Astrocyte (in vitro differentiated cells and primary cell): Measurements from ENCODE around the gene GPM6B. TPM values are rescaled to one million over a fixed set of nuclear protein-coding genes. Genes with fewer than 3 reads are reported as not detected.
A peak's percentile ranks its signal among the peaks of the same experiment; 100 is the strongest.

ENCODE experiments used
- DNase-seq: peaks from one replicate; pipeline ENCODE4 v3.0.0-alpha.2; 2010; ENCODE audit warnings: low read depth
- FAIRE-seq: peaks from 2 replicates; lab custom pipeline; 2011; peaks lifted over from hg19 to GRCh38; lab: Jason Lieb, UNC
- H2AFZ ChIP-seq: 2 replicates; pipeline ENCODE4 v1.6.0; 2012; ENCODE audit warnings: low read depth, low read length, inconsistent platforms
- H3K27ac ChIP-seq: 2 replicates; pipeline ENCODE4 v1.5.1; 2011; ENCODE audit warnings: low read depth, low read length, inconsistent platforms
- H3K27me3 ChIP-seq: 2 replicates; pipeline ENCODE4 v1.6.0; 2011; ENCODE audit warnings: low read length, inconsistent platforms; ENCODE audit not compliant: insufficient read depth
- H3K36me3 ChIP-seq: 2 replicates; pipeline ENCODE4 v1.5.1; 2011; ENCODE audit warnings: low read length, inconsistent platforms; ENCODE audit not compliant: insufficient read depth
- H3K4me1 ChIP-seq: 2 replicates; pipeline ENCODE4 v1.5.1; 2011; ENCODE audit warnings: low read length, inconsistent platforms; ENCODE audit not compliant: insufficient read depth
- H3K4me2 ChIP-seq: 2 replicates; pipeline ENCODE4 v1.6.0; 2012; ENCODE audit warnings: low read length, inconsistent platforms
- H3K4me3 ChIP-seq: 2 replicates; pipeline ENCODE4 v1.5.1; 2011; ENCODE audit warnings: low read depth, mild to moderate bottlenecking, low read length, inconsistent platforms; ENCODE audit not compliant: insufficient read depth
- H3K79me2 ChIP-seq: 2 replicates; pipeline ENCODE4 v1.6.0; 2012; ENCODE audit warnings: mild to moderate bottlenecking, low read length, inconsistent platforms; ENCODE audit not compliant: insufficient read depth
- H3K9ac ChIP-seq: 2 replicates; pipeline ENCODE4 v1.6.0; 2012; ENCODE audit warnings: mild to moderate bottlenecking, low read length, inconsistent platforms
- H3K9me3 ChIP-seq: 2 replicates; pipeline ENCODE4 v1.5.1; 2012; ENCODE audit warnings: low read depth, mild to moderate bottlenecking, low read length, inconsistent platforms; ENCODE audit not compliant: insufficient read depth
- H4K20me1 ChIP-seq: 2 replicates; pipeline ENCODE4 v1.6.0; 2012; ENCODE audit warnings: low read length, inconsistent platforms; ENCODE audit not compliant: insufficient read depth
- H3K27ac Mint-ChIP-seq: one replicate; pipeline ENCODE4 v1.8.0; 2021; ENCODE audit warnings: mild to moderate bottlenecking, mixed read lengths; ENCODE audit not compliant: unreplicated experiment
- H3K27me3 Mint-ChIP-seq: one replicate; pipeline ENCODE4 v1.8.0; 2021; ENCODE audit warnings: low read depth, mixed read lengths; ENCODE audit not compliant: unreplicated experiment
- H3K36me3 Mint-ChIP-seq: one replicate; pipeline ENCODE4 v1.8.0; 2021; ENCODE audit warnings: low read depth, mixed read lengths; ENCODE audit not compliant: unreplicated experiment
- H3K4me1 Mint-ChIP-seq: one replicate; pipeline ENCODE4 v1.8.0; 2021; ENCODE audit warnings: low read depth, mixed read lengths; ENCODE audit not compliant: unreplicated experiment
- H3K4me3 Mint-ChIP-seq: one replicate; pipeline ENCODE4 v1.8.0; 2021; ENCODE audit warnings: mild to moderate bottlenecking, moderate library complexity, mixed read lengths; ENCODE audit not compliant: unreplicated experiment
- H3K9me3 Mint-ChIP-seq: one replicate; pipeline ENCODE4 v1.8.0; 2021; ENCODE audit warnings: mild to moderate bottlenecking, mixed read lengths; ENCODE audit not compliant: unreplicated experiment
- CTCF ChIP-seq: IDR thresholded peaks from 2 replicates; pipeline ENCODE4 v1.5.1; 2011; ENCODE audit warnings: low read depth, mild to moderate bottlenecking, inconsistent platforms, low read length, moderate library complexity; ENCODE audit not compliant: insufficient read depth
- EZH2 ChIP-seq: IDR thresholded peaks from 2 replicates; pipeline ENCODE4 v1.6.1; 2012; ENCODE audit warnings: mild to moderate bottlenecking, low read length, inconsistent platforms; ENCODE audit not compliant: insufficient read depth
- total RNA-seq: library from RNA; stranded (reverse); gene quantifications from 2 replicates; pipeline ENCODE4 v1.2.1, GENCODE V29; 2021

Gene GPM6B
- total RNA-seq, 1 donor from 2014 or later: 21.5 TPM

- Mint-ChIP-seq H3K36me3 (no peaks in the 10 kb centered on the region), H3K4me3 (peak overlapping the region; percentile 14), H3K27ac (peak overlapping the region; percentile 94), H3K9me3 (no peaks in the 10 kb centered on the region), H3K4me1 (peaks cover 20% of the 10 kb centered on the region), H3K27me3 (no peaks in the 10 kb centered on the region)
- Histone ChIP-seq H3K79me2 (no peaks in the 10 kb centered on the region), H3K4me1 (peaks cover 4% of the 10 kb centered on the region), H3K9me3 (no peaks in the 10 kb centered on the region), H3K9ac (peak overlapping the region; percentile 35), H3K36me3 (no peaks in the 10 kb centered on the region), H2AFZ (no peak overlapping the region), H3K27ac (peak overlapping the region; percentile 26), H3K4me2 (peak overlapping the region; percentile 82), H3K27me3 (no peaks in the 10 kb centered on the region), H4K20me1 (no peaks in the 10 kb centered on the region), H3K4me3 (no peak overlapping the region)
- FAIRE-seq (peak; percentile 63), DNase-seq (no peak)
- no peak for TF ChIP-seq EZH2
- no peak for TF ChIP-seq CTCF
These were observed 20.4 kb upstream of the GPM6B start for GRCh38 chrX:13837290-13837745.

- no peaks in the 10 kb centered on the region for H3K27me3 Mint-ChIP-seq
- H3K4me3 Mint-ChIP-seq: no peak overlapping the region
- Histone ChIP-seq H4K20me1 (no peaks in the 10 kb centered on the region), H3K36me3 (no peaks in the 10 kb centered on the region), H2AFZ (no peak overlapping the region), H3K9ac (no peak overlapping the region), H3K9me3 (no peaks in the 10 kb centered on the region), H3K27me3 (no peaks in the 10 kb centered on the region), H3K4me3 (no peak overlapping the region), H3K79me2 (no peaks in the 10 kb centered on the region), H3K4me2 (peak overlapping the region; percentile 82), H3K4me1 (peaks cover 4% of the 10 kb centered on the region), H3K27ac (no peak overlapping the region)
- no peak overlapping the region for H3K27ac Mint-ChIP-seq
- no peak for FAIRE-seq
- no peaks in the 10 kb centered on the region for H3K9me3 Mint-ChIP-seq
- peak; percentile 41 for DNase-seq
- peaks cover 20% of the 10 kb centered on the region for H3K4me1 Mint-ChIP-seq
- no peaks in the 10 kb centered on the region for H3K36me3 Mint-ChIP-seq
- TF ChIP-seq CTCF (no peak), EZH2 (no peak)
These were observed 19.7 kb upstream of the GPM6B start for GRCh38 chrX:13836575-13836974.

- Mint-ChIP-seq H3K27me3 (no peaks in the 10 kb centered on the region), H3K4me1 (peaks cover 20% of the 10 kb centered on the region), H3K36me3 (no peaks in the 10 kb centered on the region), H3K4me3 (no peak overlapping the region), H3K27ac (no peak overlapping the region), H3K9me3 (no peaks in the 10 kb centered on the region)
- Histone ChIP-seq H3K27ac (no peak overlapping the region), H3K36me3 (no peaks in the 10 kb centered on the region), H3K79me2 (no peaks in the 10 kb centered on the region), H3K27me3 (no peaks in the 10 kb centered on the region), H2AFZ (no peak overlapping the region), H3K4me3 (no peak overlapping the region), H3K9ac (no peak overlapping the region), H3K9me3 (no peaks in the 10 kb centered on the region), H3K4me1 (peaks cover 4% of the 10 kb centered on the region), H4K20me1 (no peaks in the 10 kb centered on the region), H3K4me2 (no peak overlapping the region)
- FAIRE-seq: peak; percentile 79
- no peak for TF ChIP-seq CTCF
- TF ChIP-seq EZH2: no peak
- no peak for DNase-seq
These were observed 18.9 kb upstream of the GPM6B start for GRCh38 chrX:13835825-13836224.
